Hematopoietic multipotent progenitor cell treated with erythropoietin and hydrocortisone succinate and interleukin-3 and kit ligand, for 6 days (in vitro differentiated cells): ENCODE measurements around the gene EEA1.
A peak's percentile ranks its signal among the peaks of the same experiment; 100 is the strongest.

ENCODE experiments used
- DNase-seq: peaks from one replicate; pipeline ENCODE4 v3.0.0-alpha.2; 2015

The EEA1 gene

GRCh38 chr12:92938018-92938417 is 8.9 kb upstream of the EEA1 start:
- no peak for DNase-seq

GRCh38 chr12:92933606-92934005 is 4.5 kb upstream of the EEA1 start:
- DNase-seq = no peak

- DNase-seq = no peak
Measured at GRCh38 chr12:92930421-92930820, 1.3 kb upstream of the EEA1 start.

- DNase-seq = peak; percentile 28
Measured at GRCh38 chr12:92929983-92930382, 888 bp upstream of the EEA1 start.

- DNase-seq = peak; percentile 45
Measured at GRCh38 chr12:92928421-92928961, 604 bp downstream of the EEA1 start.

GRCh38 chr12:92927436-92928281 is 1.4 kb downstream of the EEA1 start:
- peak; percentile 32 for DNase-seq

- peak; percentile 56 for DNase-seq
Measured at GRCh38 chr12:92927055-92927435, 2.0 kb downstream of the EEA1 start.

- DNase-seq = no peak
Measured at GRCh38 chr12:92926549-92926948, 2.5 kb downstream of the EEA1 start.

- DNase-seq = no peak
Measured at GRCh38 chr12:92921877-92922276, 7.2 kb downstream of the EEA1 start.

GRCh38 chr12:92915365-92915764 is 13.7 kb downstream of the EEA1 start:
- DNase-seq = no peak

- no peak for DNase-seq
Measured at GRCh38 chr12:92914170-92914569, 14.9 kb downstream of the EEA1 start.

GRCh38 chr12:92912672-92913071 is 16.4 kb downstream of the EEA1 start:
- no peak for DNase-seq

GRCh38 chr12:92912052-92912451 is 17.0 kb downstream of the EEA1 start:
- DNase-seq = no peak

GRCh38 chr12:92911339-92911738 is 17.8 kb downstream of the EEA1 start:
- DNase-seq = no peak

- peak; percentile 49 for DNase-seq
Measured at GRCh38 chr12:92908108-92908507, 21.0 kb downstream of the EEA1 start.

- DNase-seq = no peak
Measured at GRCh38 chr12:92905811-92906554, 23.1 kb downstream of the EEA1 start.

- no peak for DNase-seq
Measured at GRCh38 chr12:92905258-92905810, 23.8 kb downstream of the EEA1 start.

GRCh38 chr12:92900941-92901340 is 28.2 kb downstream of the EEA1 start:
- DNase-seq = no peak

- no peak for DNase-seq
Measured at GRCh38 chr12:92899386-92900001, 29.6 kb downstream of the EEA1 start.

- no peak for DNase-seq
Measured at GRCh38 chr12:92898755-92899154, 30.3 kb downstream of the EEA1 start.

- no peak for DNase-seq
Measured at GRCh38 chr12:92897844-92898243, 31.3 kb downstream of the EEA1 start.

GRCh38 chr12:92890601-92891106 is 38.4 kb downstream of the EEA1 start:
- DNase-seq = no peak

GRCh38 chr12:92886131-92886530 is 43.0 kb downstream of the EEA1 start:
- no peak for DNase-seq
